IMR-90 (cell line): ENCODE data around the gene PPM1L. TPM values are rescaled to one million over a fixed set of nuclear protein-coding genes. Genes with fewer than 3 reads are reported as not detected.

Experiments used
- ATAC-seq: fragments of 200-7000 bp; cut with Tn5 transposase; 2 replicates; pipeline ENCODE4 v1.9.1; 2020; ENCODE audit warnings: low read depth, mild to moderate bottlenecking, moderate library complexity
- BruUV-seq: library from RNA; stranded (reverse); fragments of 400-500 nt; replicated peaks from 2 replicates; lab custom pipeline; 2021; lab: Mats Ljungman, UMichigan
- CTCF ChIA-PET: fragments of 300-600 bp; formaldehyde crosslinking; extraction: SDS; loops from one replicate; lab custom pipeline; 2021; ENCODE audit warnings: antibody characterized with exemption; lab: Yijun Ruan, JAX
- POLR2A ChIA-PET: fragments of 300-600 bp; sonication (Branson Sonifier 250); formaldehyde crosslinking; loops from one replicate; lab custom pipeline; 2022; ENCODE audit warnings: antibody characterized with exemption; ENCODE audit not compliant: unreplicated experiment; lab: Charles Lee
- DNase-seq: peaks from one replicate; pipeline ENCODE4 v3.0.0; 2013
- H2AFZ ChIP-seq: replicated peaks from 2 replicates; pipeline ENCODE3; 2013; ENCODE audit warnings: low read length, mild to moderate bottlenecking; ENCODE audit not compliant: poor library complexity
- H2AK5ac ChIP-seq: 2 replicates; pipeline ENCODE4 v1.6.1; 2013; ENCODE audit warnings: low read depth, low read length, inconsistent platforms
- H2AK9ac ChIP-seq: replicated peaks from 2 replicates; pipeline ENCODE3; 2013; ENCODE audit warnings: mild to moderate bottlenecking, low read depth, low read length, moderate library complexity; ENCODE audit not compliant: poor library complexity
- H2BK120ac ChIP-seq: 2 replicates; pipeline ENCODE4 v1.6.1; 2013; ENCODE audit warnings: low read depth, low read length, inconsistent platforms
- H2BK15ac ChIP-seq: 3 replicates; pipeline ENCODE4 v1.6.1; 2013; ENCODE audit warnings: low read depth, low read length, inconsistent platforms
- H2BK20ac ChIP-seq: 2 replicates; pipeline ENCODE4 v1.6.1; 2013; ENCODE audit warnings: low read depth, mild to moderate bottlenecking, inconsistent platforms, low read length, moderate library complexity
- H2BK5ac ChIP-seq: 2 replicates; pipeline ENCODE4 v1.6.1; 2013; ENCODE audit warnings: mild to moderate bottlenecking, low read depth, low read length, inconsistent platforms; ENCODE audit not compliant: poor library complexity, severe bottlenecking
- H3K14ac ChIP-seq: replicated peaks from 2 replicates; pipeline ENCODE4 v1.6.1; 2013; ENCODE audit warnings: low read depth, low read length, inconsistent platforms
- H3K18ac ChIP-seq: 2 replicates; pipeline ENCODE4 v1.6.1; 2013; ENCODE audit warnings: low read depth, low read length, control low read depth
- H3K23ac ChIP-seq: 2 replicates; pipeline ENCODE4 v1.6.1; 2013; ENCODE audit warnings: low read depth, low read length, inconsistent platforms
- H3K27ac ChIP-seq: 2 replicates; pipeline ENCODE4 v1.5.1; 2013; ENCODE audit warnings: mild to moderate bottlenecking, control low read depth, low read length; ENCODE audit not compliant: insufficient read depth
- H3K27me3 ChIP-seq: 2 replicates; pipeline ENCODE4 v1.6.1; 2013; ENCODE audit warnings: low read length; ENCODE audit not compliant: control insufficient read depth, insufficient read depth
- H3K36me3 ChIP-seq: 2 replicates; pipeline ENCODE4 v1.6.1; 2013; ENCODE audit warnings: low read length, mixed read lengths; ENCODE audit not compliant: control insufficient read depth, insufficient read depth
- H3K4ac ChIP-seq: 2 replicates; pipeline ENCODE4 v1.6.1; 2013; ENCODE audit warnings: low read depth, low read length, inconsistent platforms
- H3K4me1 ChIP-seq: 2 replicates; pipeline ENCODE4 v1.6.1; 2013; ENCODE audit warnings: low read length, mixed read lengths; ENCODE audit not compliant: control insufficient read depth, insufficient read depth
- H3K4me2 ChIP-seq: 2 replicates; pipeline ENCODE4 v1.6.1; 2013; ENCODE audit warnings: low read depth, mild to moderate bottlenecking, control low read depth, low read length, moderate library complexity
- H3K4me3 ChIP-seq: 2 replicates; pipeline ENCODE4 v1.5.1; 2013; ENCODE audit warnings: low read depth, mild to moderate bottlenecking, control low read depth, low read length, moderate library complexity; ENCODE audit not compliant: insufficient read depth
- H3K56ac ChIP-seq: 2 replicates; pipeline ENCODE4 v1.6.1; 2013; ENCODE audit warnings: low read length, inconsistent platforms; ENCODE audit not compliant: insufficient read depth; ENCODE audit errors: extremely low read depth
- H3K79me1 ChIP-seq, 2 experiments: 2 replicates each; pipeline ENCODE4 v1.6.1; 2013; ENCODE audit warnings: low read length in 2 of 2, inconsistent platforms in 1 of 2, low read depth in 1 of 2
- H3K9ac ChIP-seq: 2 replicates; pipeline ENCODE4 v1.6.1; 2013; ENCODE audit warnings: low read depth, low read length, control low read depth
- H3K9me1 ChIP-seq: 2 replicates; pipeline ENCODE4 v1.6.1; 2013; ENCODE audit warnings: low read length, inconsistent platforms; ENCODE audit not compliant: insufficient read depth
- H3K9me3 ChIP-seq: 2 replicates; pipeline ENCODE4 v1.6.1; 2013; ENCODE audit warnings: low read length; ENCODE audit not compliant: control insufficient read depth, insufficient read depth
- H4K20me1 ChIP-seq: 2 replicates; pipeline ENCODE4 v1.6.1; 2013; ENCODE audit warnings: low read length, inconsistent platforms; ENCODE audit not compliant: insufficient read depth
- H4K5ac ChIP-seq: 2 replicates; pipeline ENCODE4 v1.6.1; 2013; ENCODE audit warnings: mild to moderate bottlenecking, low read depth, low read length, control low read depth
- H4K8ac ChIP-seq, 2 experiments: 2 replicates each; pipeline ENCODE4 v1.6.1; 2013; ENCODE audit warnings: low read depth in 2 of 2, low read length in 2 of 2, control low read depth in 1 of 2, inconsistent platforms in 1 of 2
- H4K91ac ChIP-seq: 2 replicates; pipeline ENCODE4 v1.6.1; 2013; ENCODE audit warnings: low read depth, low read length, inconsistent platforms; ENCODE audit not compliant: insufficient read depth
- BHLHE40 ChIP-seq: fragments of 150-350 bp; IDR thresholded peaks from 2 replicates; pipeline ENCODE4 v1.6.1; 2016; ENCODE audit warnings: mild to moderate bottlenecking, low read depth, low read length
- CEBPB ChIP-seq: IDR thresholded peaks from 2 replicates; pipeline ENCODE4 v1.6.1; 2012; ENCODE audit warnings: low read depth, low read length, improper control_type of control experiment
- CHD1 ChIP-seq: IDR thresholded peaks from 2 replicates; pipeline ENCODE4 v1.6.1; 2012; ENCODE audit warnings: low read depth, low read length, improper control_type of control experiment
- ELK1 ChIP-seq: fragments of 150-350 bp; IDR thresholded peaks from 2 replicates; pipeline ENCODE4 v1.6.1; 2016; ENCODE audit warnings: low read depth, mild to moderate bottlenecking, low read length, moderate library complexity, borderline replicate concordance
- MAFK ChIP-seq: IDR thresholded peaks from 2 replicates; pipeline ENCODE4 v1.6.1; 2012; ENCODE audit warnings: low read depth, low read length, improper control_type of control experiment
- MAZ ChIP-seq: IDR thresholded peaks from 2 replicates; pipeline ENCODE4 v1.6.1; 2012; ENCODE audit warnings: low read depth, mild to moderate bottlenecking, low read length, improper control_type of control experiment, moderate library complexity, borderline replicate concordance
- NFE2L2 ChIP-seq: fragments of 150-350 bp; IDR thresholded peaks from 2 replicates; pipeline ENCODE4 v1.6.1; 2016; ENCODE audit warnings: low read depth, mild to moderate bottlenecking, low read length
- POLR2A ChIP-seq: IDR thresholded peaks from 2 replicates; pipeline ENCODE4 v1.6.1; 2012; ENCODE audit warnings: mild to moderate bottlenecking, low read depth, low read length
- RAD21 ChIP-seq: IDR thresholded peaks from 2 replicates; pipeline ENCODE4 v1.6.1; 2012; ENCODE audit warnings: low read length, improper control_type of control experiment
- RCOR1 ChIP-seq: IDR thresholded peaks from 2 replicates; pipeline ENCODE4 v1.6.1; 2012; ENCODE audit warnings: mild to moderate bottlenecking, low read length, improper control_type of control experiment; ENCODE audit not compliant: insufficient replicate concordance
- RFX5 ChIP-seq: IDR thresholded peaks from 2 replicates; pipeline ENCODE4 v1.8.0; 2012; ENCODE audit warnings: low read depth, mild to moderate bottlenecking, low read length, moderate library complexity
- SMC3 ChIP-seq: fragments of 150-350 bp; IDR thresholded peaks from 2 replicates; pipeline ENCODE4 v1.6.1; 2016; ENCODE audit warnings: low read depth, mild to moderate bottlenecking, antibody characterized with exemption, low read length, moderate library complexity
- USF2 ChIP-seq: fragments of 150-350 bp; IDR thresholded peaks from 2 replicates; pipeline ENCODE4 v1.6.1; 2017; ENCODE audit warnings: mild to moderate bottlenecking, antibody characterized with exemption, low read length, low read depth
- WGBS, 2 experiments: methylation state at CpG; one replicate each; pipeline versions ENCODE4 v1.1.5 to v1.1.7; 2013; ENCODE audit warnings: missing lambda C conversion rate in 2 of 2; ENCODE audit not compliant: insufficient read length in 1 of 2; ENCODE audit errors: extremely low coverage in 2 of 2; 5-methylcytosine and 5-hydroxymethylcytosine counted together
- dilution Hi-C: fragments of 300-500 bp; cut with HindIII; formaldehyde crosslinking; loops from one replicate; pipeline ENCODE4 v1.14.3; 2018; ENCODE audit warnings: low sequenced_read_pairs; ENCODE audit not compliant: unreplicated experiment
- in situ Hi-C: fragments of 300-500 bp; cut with MboI; formaldehyde crosslinking; loops from 3 replicates; pipeline ENCODE4 v1.14.3; 2019; ENCODE audit warnings: low sequenced_read_pairs, inconsistent platforms, mixed read lengths
- intact Hi-C: fragments of 100-400 bp; cut with micrococcal nuclease; formaldehyde crosslinking; loops from 2 replicates; pipeline ENCODE4 v1.10.0; 2022
- polyA plus RNA-seq, 3 experiments: library from polyadenylated mRNA; depleted of rRNA; stranded (reverse); fragments of >200 nt; gene quantifications; 2 replicates each; pipeline ENCODE4 v1.2.3, GENCODE V29; 2012; ENCODE audit warnings: low replicate concordance in 1 of 3
- total RNA-seq: library from RNA; depleted of rRNA; stranded (reverse); fragments of >200 nt; gene quantifications from 2 replicates; pipeline ENCODE4 v1.2.3, GENCODE V29; 2012

PPM1L gene
- total and polyA plus RNA-seq, 2 of the 4 experiments (the other 2 are of a cell fraction), result 0.14 to 0.18 TPM

DNA sequence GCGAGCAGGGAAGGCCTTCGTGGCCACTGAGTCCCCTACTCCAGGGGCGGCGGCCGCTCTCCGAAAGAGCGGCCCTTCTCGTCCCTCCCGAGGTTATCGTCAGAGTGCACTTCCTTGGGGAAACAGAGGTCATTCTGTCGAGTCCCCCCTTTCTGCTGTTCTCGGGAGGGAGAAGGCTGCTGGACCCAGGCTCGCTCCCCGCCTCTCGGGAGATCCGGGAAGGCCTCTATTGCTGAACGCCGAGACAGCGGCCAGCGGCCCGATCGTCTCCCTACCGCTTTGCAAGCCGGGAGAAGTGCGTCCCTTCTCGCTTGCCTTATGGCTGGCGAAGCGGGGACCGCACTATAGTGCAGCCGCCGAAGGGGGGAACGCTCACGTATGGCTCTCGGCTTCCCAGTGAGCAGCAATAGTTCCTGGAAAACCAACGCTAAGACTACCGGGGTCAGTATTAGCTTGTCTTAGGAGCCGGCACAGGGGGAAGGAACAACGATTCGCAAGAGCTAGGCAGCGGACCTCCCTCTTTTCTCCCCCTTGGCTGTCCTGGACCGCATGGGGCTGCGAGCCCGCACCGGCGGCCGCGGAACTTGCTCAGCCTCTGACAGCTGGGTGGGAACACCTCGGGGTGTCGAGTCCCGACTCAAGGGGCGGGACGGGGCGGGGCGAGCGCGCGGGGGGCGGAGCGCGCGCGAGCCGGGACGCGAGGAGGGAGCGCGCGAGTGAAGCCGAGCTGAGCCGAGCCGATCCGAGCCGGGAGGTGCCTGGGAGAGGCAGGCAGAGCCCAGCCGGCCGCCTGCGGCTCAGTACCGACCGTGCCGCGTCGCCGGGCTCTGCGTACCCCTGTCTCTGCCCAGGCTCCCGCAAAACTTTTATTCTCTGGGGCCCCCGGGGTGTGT lies 930 bp upstream of the PPM1L start:
- H4K20me1 ChIP-seq, result no peaks in the 10 kb centered on the region
- H3K23ac ChIP-seq, result no peak overlapping the region
- no peaks in the 10 kb centered on the region for H3K36me3 ChIP-seq
- no peak overlapping the region; the same call in 1 of the 2 replicates for H4K5ac ChIP-seq
- H3K9me3 ChIP-seq, result no peaks in the 10 kb centered on the region
- peak; percentile 93 for ATAC-seq
- ChIA-PET CTCF (no interaction called here), POLR2A (no interaction called here)
- peak overlapping the region; percentile 8; the same call in 1 of the 3 replicates for H2BK15ac ChIP-seq
- peak overlapping the region; percentile 61 for H3K4me3 ChIP-seq
- no peak overlapping the region for H2BK5ac ChIP-seq
- no peaks in the 10 kb centered on the region for H3K4me1 ChIP-seq
- intact Hi-C loops (loop anchor here (2.0 to 5.0 kb wide), 4 partner anchors 187 to 666 kb away; partner anchors contain the start of genes KPNA4 and NMD3), dilution Hi-C loops (no loop called here), in situ Hi-C loops (no loop called here)
- peak overlapping the region; percentile 48 for H3K27ac ChIP-seq
- peak; percentile 88 for DNase-seq
- WGBS, 2 experiments, result 3% methylated on average over 7 of the region's 85 CpGs; no CpG with 5 or more reads in 1 of the 2 experiments
- H3K27me3 ChIP-seq, result peaks cover 12% of the 10 kb centered on the region
- H3K79me1 ChIP-seq, result no peaks in the 10 kb centered on the region
- H3K9ac ChIP-seq, result peak overlapping the region; percentile 36
- no peaks in the 10 kb centered on the region; the same call in 1 of the 2 replicates for H3K9me1 ChIP-seq
- H3K4me2 ChIP-seq, result peak overlapping the region; percentile 97
- BruUV-seq, result no TSS peak
- H2BK120ac ChIP-seq, result peak overlapping the region; percentile 71
- H3K4ac ChIP-seq, result 0 out of 2 replicates have a peak overlapping the region, but pooled peaks have one; percentile 25
- peak overlapping the region; percentile 66 for H2AK9ac ChIP-seq
- peak overlapping the region; percentile 42 to 70; a peak in 3 of 4 replicates for H4K8ac ChIP-seq
- H3K56ac ChIP-seq, result peak overlapping the region; percentile 11; the same call in 1 of the 2 replicates
- H3K18ac ChIP-seq, result no peak overlapping the region; the same call in 1 of the 2 replicates
- H2BK20ac ChIP-seq, result no peak overlapping the region
- no peak overlapping the region for H2AK5ac ChIP-seq
- H4K91ac ChIP-seq, result peak overlapping the region; percentile 54; the same call in 1 of the 2 replicates
- peak overlapping the region; percentile 41; the same call in 1 of the 2 replicates for H3K14ac ChIP-seq
- peak overlapping the region; percentile 89 for H2AFZ ChIP-seq
- TF ChIP-seq POLR2A (peak; percentile 49; the same call in 1 of the 2 replicates), CHD1 (peak; percentile 89; the same call in 1 of the 2 replicates), SMC3 (no peak), RCOR1 (no peak), CEBPB (no peak), RFX5 (no peak), MAFK (no peak), BHLHE40 (peak; percentile 86), MAZ (peak; percentile 71; the same call in 1 of the 2 replicates), RAD21 (no peak), ELK1 (no peak), USF2 (no peak), NFE2L2 (no peak)
